Measurements from ENCODE around the gene TIGIT. TPM values are rescaled to one million over a fixed set of nuclear protein-coding genes. Genes with fewer than 3 reads are reported as not detected.

Gene TIGIT
- total RNA-seq, 1 experiment from 2014 or later = not detected

DNA sequence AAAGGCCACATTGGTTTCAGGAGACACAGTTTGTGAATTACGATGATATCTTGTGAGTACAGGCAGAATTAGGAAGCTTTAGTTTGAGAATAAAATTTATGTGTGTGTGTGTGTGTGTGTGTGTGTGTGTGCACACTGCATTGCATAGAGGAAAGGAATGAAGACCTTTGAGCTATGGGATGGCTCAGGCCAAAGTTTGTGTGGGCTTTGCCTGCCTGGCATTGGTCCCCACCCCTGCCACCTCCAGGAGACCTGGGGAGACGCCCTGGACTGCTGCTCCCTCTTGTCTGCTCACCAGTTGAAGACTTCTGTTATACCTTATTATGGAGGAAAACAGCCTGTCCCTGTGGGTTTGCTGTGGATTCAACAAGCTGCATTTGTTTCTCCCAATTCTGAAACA, 37.2 kb downstream of the TIGIT start:
- Histone ChIP-seq H3K27me3 (replicated peaks; ENCODE audit: insufficient read depth, low read depth, low read length, poor library complexity) (no peaks in the 10 kb centered on the region), H3K4me3 (ENCODE audit: low read depth, low read length, poor library complexity, severe bottlenecking) (no peak overlapping the region), H3K4me1 (ENCODE audit: insufficient read depth, low read length, poor library complexity, severe bottlenecking) (no peaks in the 10 kb centered on the region), H3K9me3 (ENCODE audit: low read depth, low read length, poor library complexity, severe bottlenecking) (no peaks in the 10 kb centered on the region), H3K36me3 (ENCODE audit: insufficient read depth, low read length, poor library complexity, severe bottlenecking) (no peaks in the 10 kb centered on the region), H3K27ac (ENCODE audit: low read depth, low read length, poor library complexity, severe bottlenecking) (no peak overlapping the region)
- no peak for DNase-seq (ENCODE audit: low spot score)
- intact Hi-C loops (cut with micrococcal nuclease; ENCODE audit: unreplicated experiment) = no loop called here
- BruUV-seq (replicated peaks) = no TSS peak
- POLR2A ChIA-PET (ENCODE audit: low non-redundant PET) = no interaction called here
- no peak for TF ChIP-seq EZH2 (IDR thresholded peaks at IDR 0.05; ENCODE audit: borderline replicate concordance, low read depth, low read length, poor library complexity, severe bottlenecking)
- TF ChIP-seq, protein P1, sequence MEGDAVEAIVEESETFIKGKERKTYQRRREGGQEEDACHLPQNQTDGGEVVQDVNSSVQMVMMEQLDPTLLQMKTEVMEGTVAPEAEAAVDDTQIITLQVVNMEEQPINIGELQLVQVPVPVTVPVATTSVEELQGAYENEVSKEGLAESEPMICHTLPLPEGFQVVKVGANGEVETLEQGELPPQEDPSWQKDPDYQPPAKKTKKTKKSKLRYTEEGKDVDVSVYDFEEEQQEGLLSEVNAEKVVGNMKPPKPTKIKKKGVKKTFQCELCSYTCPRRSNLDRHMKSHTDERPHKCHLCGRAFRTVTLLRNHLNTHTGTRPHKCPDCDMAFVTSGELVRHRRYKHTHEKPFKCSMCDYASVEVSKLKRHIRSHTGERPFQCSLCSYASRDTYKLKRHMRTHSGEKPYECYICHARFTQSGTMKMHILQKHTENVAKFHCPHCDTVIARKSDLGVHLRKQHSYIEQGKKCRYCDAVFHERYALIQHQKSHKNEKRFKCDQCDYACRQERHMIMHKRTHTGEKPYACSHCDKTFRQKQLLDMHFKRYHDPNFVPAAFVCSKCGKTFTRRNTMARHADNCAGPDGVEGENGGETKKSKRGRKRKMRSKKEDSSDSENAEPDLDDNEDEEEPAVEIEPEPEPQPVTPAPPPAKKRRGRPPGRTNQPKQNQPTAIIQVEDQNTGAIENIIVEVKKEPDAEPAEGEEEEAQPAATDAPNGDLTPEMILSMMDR (conservative IDR thresholded peaks at IDR 0.05; ENCODE audit: low read depth, low read length) = no peak
- CTCF ChIA-PET = no interaction called here

DNA sequence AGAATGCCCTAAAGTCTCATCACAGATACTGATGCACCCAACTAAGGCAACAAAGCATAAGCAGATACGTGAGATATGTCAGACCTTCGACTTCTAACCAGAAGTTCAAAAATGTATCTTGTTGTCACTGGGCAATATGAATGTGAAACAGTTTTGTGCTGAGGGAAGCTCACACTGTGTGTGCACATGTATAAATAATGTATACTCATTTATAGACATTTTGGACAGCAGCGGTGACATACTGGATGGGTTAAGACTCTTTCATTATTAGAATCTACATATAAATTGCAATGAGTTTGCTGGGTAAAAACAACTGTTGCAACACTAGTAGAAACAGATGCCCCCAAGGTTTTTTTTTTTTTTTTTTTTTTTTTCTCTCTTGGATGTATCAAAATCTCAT, 37.9 kb downstream of the TIGIT start:
- intact Hi-C loops (cut with micrococcal nuclease; ENCODE audit: unreplicated experiment) = no loop called here
- Histone ChIP-seq H3K27me3 (replicated peaks; ENCODE audit: insufficient read depth, low read depth, low read length, poor library complexity) (no peaks in the 10 kb centered on the region), H3K9me3 (ENCODE audit: low read depth, low read length, poor library complexity, severe bottlenecking) (no peaks in the 10 kb centered on the region), H3K4me1 (ENCODE audit: insufficient read depth, low read length, poor library complexity, severe bottlenecking) (no peaks in the 10 kb centered on the region), H3K36me3 (ENCODE audit: insufficient read depth, low read length, poor library complexity, severe bottlenecking) (no peaks in the 10 kb centered on the region), H3K4me3 (ENCODE audit: low read depth, low read length, poor library complexity, severe bottlenecking) (no peak overlapping the region), H3K27ac (ENCODE audit: low read depth, low read length, poor library complexity, severe bottlenecking) (no peak overlapping the region)
- TF ChIP-seq, protein P1 (conservative IDR thresholded peaks at IDR 0.05; ENCODE audit: low read depth, low read length) = no peak
- TF ChIP-seq EZH2 (IDR thresholded peaks at IDR 0.05; ENCODE audit: borderline replicate concordance, low read depth, low read length, poor library complexity, severe bottlenecking) = no peak
- no peak for DNase-seq (ENCODE audit: low spot score)
- CTCF ChIA-PET = no interaction called here
- no TSS peak for BruUV-seq (replicated peaks)
- POLR2A ChIA-PET (ENCODE audit: low non-redundant PET) = no interaction called here

DNA sequence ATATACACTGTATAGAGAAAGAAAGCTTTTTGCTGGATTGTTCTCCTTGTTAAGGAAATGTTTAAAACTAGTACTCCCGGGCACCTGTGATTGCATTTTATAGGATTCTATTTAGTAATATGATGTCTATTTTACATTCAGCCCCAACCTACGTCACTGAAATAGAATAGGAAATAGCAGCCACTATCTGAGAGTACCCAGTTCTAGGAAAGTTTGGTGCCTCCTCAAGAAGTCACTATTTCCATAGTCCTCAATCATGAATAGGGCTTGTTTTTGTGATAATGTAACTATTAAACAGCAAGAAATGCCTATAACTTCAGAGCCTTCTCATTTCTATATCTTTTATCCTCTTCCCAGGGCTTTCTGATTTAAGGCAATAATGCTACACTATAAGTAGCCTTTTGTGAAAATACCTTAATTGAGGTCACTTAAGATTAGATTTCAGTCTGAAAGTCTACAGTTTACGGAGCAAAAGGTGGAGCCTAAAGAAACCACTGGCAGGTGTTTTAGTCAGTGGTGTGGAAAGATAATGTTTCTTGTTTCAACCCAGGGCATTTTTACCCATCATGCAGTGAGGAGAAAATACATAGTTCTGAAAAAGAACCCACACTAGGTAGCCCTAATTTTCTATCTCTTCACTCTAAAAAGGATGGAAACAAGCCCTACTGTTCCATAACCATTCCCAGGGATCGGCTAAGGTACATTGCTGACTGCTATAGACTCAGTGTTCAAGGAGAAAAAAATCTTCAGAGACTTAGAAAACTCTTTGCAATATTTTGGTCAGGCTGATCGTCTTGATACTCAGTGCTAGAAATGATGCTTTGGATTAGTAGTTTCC, 38.7 kb downstream of the TIGIT start:
- intact Hi-C loops (cut with micrococcal nuclease; ENCODE audit: unreplicated experiment) = no loop called here
- no peaks in the 10 kb centered on the region for H3K27me3 ChIP-seq (replicated peaks; ENCODE audit: insufficient read depth, low read depth, low read length, poor library complexity)
- no peaks in the 10 kb centered on the region for H3K9me3 ChIP-seq (ENCODE audit: low read depth, low read length, poor library complexity, severe bottlenecking)
- H3K4me1 ChIP-seq (ENCODE audit: insufficient read depth, low read length, poor library complexity, severe bottlenecking) = no peaks in the 10 kb centered on the region
- TF ChIP-seq EZH2 (IDR thresholded peaks at IDR 0.05; ENCODE audit: borderline replicate concordance, low read depth, low read length, poor library complexity, severe bottlenecking) = no peak
- TF ChIP-seq, protein P1 (conservative IDR thresholded peaks at IDR 0.05; ENCODE audit: low read depth, low read length) = no peak
- BruUV-seq (replicated peaks) = no TSS peak
- H3K27ac ChIP-seq (ENCODE audit: low read depth, low read length, poor library complexity, severe bottlenecking) = no peak overlapping the region
- no peak for DNase-seq (ENCODE audit: low spot score)
- no peak overlapping the region for H3K4me3 ChIP-seq (ENCODE audit: low read depth, low read length, poor library complexity, severe bottlenecking)
- ChIA-PET CTCF (no interaction called here), POLR2A (ENCODE audit: low non-redundant PET) (no interaction called here)
- H3K36me3 ChIP-seq (ENCODE audit: insufficient read depth, low read length, poor library complexity, severe bottlenecking) = no peaks in the 10 kb centered on the region

Measured in A673 (cell line).